GM12878 (cell line): ENCODE measurements around the gene ENTPD5. TPM values are rescaled to one million over a fixed set of nuclear protein-coding genes. Genes with fewer than 3 reads are reported as not detected.

ENCODE experiments used
- ATAC-seq: fragments of 200-7000 bp; cut with Tn5 transposase; 3 replicates; pipeline ENCODE4 v1.9.1; 2020; ENCODE audit warnings: mild to moderate bottlenecking, moderate library complexity
- BruUV-seq: library from RNA; stranded (reverse); fragments of 400-500 nt; replicated peaks from 2 replicates; lab custom pipeline; 2021; lab: Mats Ljungman, UMichigan
- CTCF ChIA-PET: fragments of 300-600 bp; sonication (Branson Sonifier 250); formaldehyde crosslinking; extraction: SDS; loops from one replicate; lab custom pipeline; 2021; ENCODE audit warnings: inconsistent platforms; lab: Yijun Ruan, JAX
- POLR2A ChIA-PET: fragments of 350-600 bp; formaldehyde crosslinking; extraction: SDS; loops from one replicate; lab custom pipeline; 2021; ENCODE audit warnings: inconsistent platforms; lab: Charles Lee
- RAD21 ChIA-PET: fragments of 300-600 bp; sonication (Branson Sonifier 250); formaldehyde crosslinking; loops from one replicate; lab custom pipeline; 2023; ENCODE audit warnings: antibody characterized with exemption; ENCODE audit not compliant: unreplicated experiment; lab: Charles Lee
- SMC1A ChIA-PET: fragments of 300-600 bp; sonication (Branson Sonifier 250); formaldehyde crosslinking; loops from one replicate; lab custom pipeline; 2023; ENCODE audit not compliant: unreplicated experiment, uncharacterized antibody; lab: Charles Lee
- DNase-seq: peaks from one replicate; pipeline ENCODE4 v3.0.0-alpha.2; 2011; ENCODE audit warnings: low read depth, low spot score
- FAIRE-seq: peaks from 3 replicates; lab custom pipeline; 2011; peaks lifted over from hg19 to GRCh38; lab: Jason Lieb, UNC
- H2AFZ ChIP-seq: 2 replicates; pipeline ENCODE4 v1.6.0; 2011; ENCODE audit warnings: low read depth, low read length, control low read depth; ENCODE audit not compliant: control insufficient read depth
- H3K27ac ChIP-seq: 2 replicates; pipeline ENCODE4 v1.5.1; 2011; ENCODE audit warnings: control low read depth; ENCODE audit not compliant: control insufficient read depth, insufficient read depth
- H3K27me3 ChIP-seq, 2 experiments: replicated peaks in 1 of 2; 2 replicates each; pipeline versions ENCODE4 v1.6.0 to v1.6.1; 2011; ENCODE audit warnings: low read length in 1 of 2; ENCODE audit not compliant: control insufficient read depth in 2 of 2, insufficient read depth in 2 of 2
- H3K36me3 ChIP-seq, 2 experiments: 2 replicates each; pipeline ENCODE4 v1.5.1; 2011; ENCODE audit warnings: low read length in 1 of 2; ENCODE audit not compliant: control insufficient read depth in 2 of 2, insufficient read depth in 2 of 2
- H3K4me1 ChIP-seq: 2 replicates; pipeline ENCODE4 v1.6.1; 2011; ENCODE audit warnings: mild to moderate bottlenecking, low read length, moderate library complexity, mixed read lengths; ENCODE audit not compliant: control insufficient read depth, insufficient read depth
- H3K4me2 ChIP-seq: 2 replicates; pipeline ENCODE4 v1.6.0; 2011; ENCODE audit warnings: control low read depth; ENCODE audit not compliant: control insufficient read depth, insufficient read depth
- H3K4me3 ChIP-seq: fragments of 200-600 bp; sonication (generic); 2 replicates; pipeline ENCODE4 v1.5.1; 2016
- H3K79me2 ChIP-seq: 2 replicates; pipeline ENCODE4 v1.6.0; 2011; ENCODE audit warnings: low read length; ENCODE audit not compliant: control insufficient read depth, insufficient read depth
- H3K9ac ChIP-seq: 2 replicates; pipeline ENCODE4 v1.8.0; 2011; ENCODE audit warnings: low read length, control low read depth, mixed read lengths; ENCODE audit not compliant: control insufficient read depth, insufficient read depth
- H3K9me3 ChIP-seq: replicated peaks from 3 replicates; pipeline ENCODE4 v1.5.1; 2011; ENCODE audit warnings: mild to moderate bottlenecking, low read length; ENCODE audit not compliant: control insufficient read depth, insufficient read depth
- H4K20me1 ChIP-seq: 2 replicates; pipeline ENCODE4 v1.6.0; 2011; ENCODE audit not compliant: control insufficient read depth, insufficient read depth
- E2F8 ChIP-seq: fragments of 450-650 bp; IDR thresholded peaks from 2 replicates; pipeline ENCODE4 v1.6.1; 2018; ENCODE audit warnings: mild to moderate bottlenecking, low read depth, moderate library complexity; ENCODE audit not compliant: partially characterized antibody
- HDAC6 ChIP-seq: fragments of 200-600 bp; sonication (generic); IDR thresholded peaks from one replicate; pipeline ENCODE4 v1.8.0; 2017; ENCODE audit warnings: antibody characterized with exemption; ENCODE audit not compliant: unreplicated experiment
- MXI1 ChIP-seq: fragments of 150-350 bp; IDR thresholded peaks from 2 replicates; pipeline ENCODE4 v1.6.1; 2011; ENCODE audit warnings: low read depth, mild to moderate bottlenecking, inconsistent platforms, low read length, improper control_type of control experiment
- RCOR1 ChIP-seq: conservative IDR thresholded peaks from 2 replicates; pipeline ENCODE4 v1.6.1; 2012; ENCODE audit warnings: low read depth, low read length, improper control_type of control experiment
- TARDBP ChIP-seq: IDR thresholded peaks from 2 replicates; pipeline ENCODE4 v1.6.1; 2016; ENCODE audit warnings: borderline replicate concordance
- ZBED1 ChIP-seq: IDR thresholded peaks from 2 replicates; pipeline ENCODE4 v1.6.1; 2016; ENCODE audit warnings: borderline replicate concordance
- ZNF274 ChIP-seq: IDR thresholded peaks from one replicate; pipeline ENCODE4 v1.8.0; 2011; ENCODE audit not compliant: insufficient read length, insufficient read depth
- ZSCAN29 ChIP-seq: fragments of 450-650 bp; IDR thresholded peaks from 2 replicates; pipeline ENCODE4 v1.6.1; 2017; ENCODE audit warnings: mild to moderate bottlenecking, moderate library complexity
- WGBS: methylation state at CpG from one replicate; pipeline ENCODE4 v1.1.6; 2016; ENCODE audit warnings: low lambda C conversion rate; ENCODE audit not compliant: insufficient replicate concordance, insufficient coverage; ENCODE audit errors: missing lambda C conversion rate; 5-methylcytosine and 5-hydroxymethylcytosine counted together
- in situ Hi-C: fragments of 300-500 bp; cut with MboI; formaldehyde crosslinking; loops from 9 replicates; pipeline ENCODE4 v1.14.3; 2018; ENCODE audit warnings: mixed read lengths
- intact Hi-C: fragments of 100-400 bp; cut with micrococcal nuclease; formaldehyde crosslinking; loops from one replicate; pipeline ENCODE4 v1.14.2; 2022; ENCODE audit not compliant: unreplicated experiment
- polyA plus RNA-seq, 11 experiments: library from polyadenylated mRNA; depleted of rRNA in 4 of 11; unstranded in 6 of 11; stranded (reverse) in 5 of 11; fragments of >200 nt; fragmentation: Nextera tagmentation in 4 of 11; fragmentation: Illumina TruSeq in 1 of 11; extraction: Ambion mirVana in 4 of 11; extraction: Trizol in 1 of 11; gene quantifications; 1 replicate in 1 of 11; 2 replicates in 10 of 11; pipeline versions ENCODE4 v1.2.1 to v1.2.3, GENCODE V29; 2011 to 2016; ENCODE audit warnings: inconsistent platforms in 2 of 11, missing spikeins in 2 of 11, low read depth in 1 of 11
- total RNA-seq, 4 experiments: library from RNA; depleted of rRNA in 3 of 4; stranded (reverse); fragments of >200 nt in 3 of 4; fragmentation: Illumina TruSeq in 1 of 4; extraction: Trizol in 1 of 4; gene quantifications; 2 replicates each; pipeline versions ENCODE4 v1.2.1 to v1.2.3, GENCODE V29; 2013 to 2021
- TF ChIP-seq, protein P1 (sequence below): IDR thresholded peaks from 2 replicates; pipeline ENCODE4 v1.6.1; 2011; ENCODE audit warnings: low read depth, mild to moderate bottlenecking, low read length, moderate library complexity, borderline replicate concordance; ENCODE audit errors: extremely low read depth

ENTPD5 gene
- total and polyA plus RNA-seq, 10 of the 15 experiments (the other 5 are each of a cell fraction or from before 2014, with no cell fraction given) = 2.4 to 9.9 (median 7.6) TPM

GRCh38 chr14:73916324-73916723 lies 102.8 kb downstream of the ENTPD5 start:
- Histone ChIP-seq H3K27ac (no peak overlapping the region), H3K27me3 (no peaks in the 10 kb centered on the region), H3K4me1 (no peaks in the 10 kb centered on the region), H3K36me3 (peaks cover 7 to 22% of the 10 kb centered on the region in 2 experiments), H3K4me2 (no peak overlapping the region), H3K9ac (no peak overlapping the region), H3K79me2 (no peaks in the 10 kb centered on the region), H3K4me3 (no peak overlapping the region), H4K20me1 (no peaks in the 10 kb centered on the region), H2AFZ (no peak overlapping the region), H3K9me3 (no peaks in the 10 kb centered on the region)
- WGBS = over 99% methylated on average over 6 of the region's 6 CpGs
- ChIA-PET SMC1A (interaction anchor here (0.7 to 1.0 kb wide), 2 partner anchors 16 to 89 kb away, joined by 3 read pairs; no protein-coding TSS in a partner anchor), RAD21 (no interaction called here), CTCF (no interaction called here), POLR2A (no interaction called here)
- FAIRE-seq (no peak), DNase-seq (no peak), ATAC-seq (no peak)
- no TSS peak for BruUV-seq
- in situ Hi-C loops (no loop called here), intact Hi-C loops (no loop called here)
- no peak for TF ChIP-seq ZSCAN29
- TF ChIP-seq MXI1 = no peak
- no peak for TF ChIP-seq ZBED1
- TF ChIP-seq TARDBP = no peak
- no peak for TF ChIP-seq E2F8
- TF ChIP-seq HDAC6 = no peak
- TF ChIP-seq ZNF274 = no peak
- no peak for TF ChIP-seq RCOR1
- TF ChIP-seq, protein P1, sequence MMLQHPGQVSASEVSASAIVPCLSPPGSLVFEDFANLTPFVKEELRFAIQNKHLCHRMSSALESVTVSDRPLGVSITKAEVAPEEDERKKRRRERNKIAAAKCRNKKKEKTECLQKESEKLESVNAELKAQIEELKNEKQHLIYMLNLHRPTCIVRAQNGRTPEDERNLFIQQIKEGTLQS = no peak
